T-helper 2 cell treated with Interferon-gamma antibody and Interleukin-4, amounts not matched to agents 100 ng/mL and 5 ng/mL, for 36 hours (primary cell): ENCODE measurements around the gene FBLIM1. TPM values are rescaled to one million over a fixed set of nuclear protein-coding genes. Genes with fewer than 3 reads are reported as not detected.

ENCODE experiments used
- intact Hi-C: fragments of 100-400 bp; cut with micrococcal nuclease; formaldehyde crosslinking; loops from one replicate; pipeline ENCODE4 v1.15.1; 2023
- total RNA-seq: library from RNA; stranded (reverse); gene quantifications from 2 replicates; pipeline ENCODE4 v1.2.3, GENCODE V29; 2022

Gene FBLIM1
- total RNA-seq, 1 donor from 2014 or later = not detected

GRCh38 chr1:15747378-15747777 lies 11.2 kb upstream of the FBLIM1 start:
- intact Hi-C loops = no loop called here

- intact Hi-C loops = no loop called here
These were observed 10.3 kb upstream of the FBLIM1 start for GRCh38 chr1:15748264-15748663.

- intact Hi-C loops = no loop called here
These were observed 9.8 kb upstream of the FBLIM1 start for GRCh38 chr1:15748690-15749398.

- intact Hi-C loops = no loop called here
These were observed 8.9 kb upstream of the FBLIM1 start for GRCh38 chr1:15749399-15750291.

- intact Hi-C loops = no loop called here
These were observed 7.7 kb upstream of the FBLIM1 start for GRCh38 chr1:15750924-15751323.

GRCh38 chr1:15751717-15752116 lies 6.9 kb upstream of the FBLIM1 start:
- intact Hi-C loops = no loop called here

- intact Hi-C loops = no loop called here
These were observed 4.8 kb upstream of the FBLIM1 start for GRCh38 chr1:15753776-15754175.

GRCh38 chr1:15755021-15755645 lies 3.5 kb upstream of the FBLIM1 start:
- intact Hi-C loops = no loop called here

GRCh38 chr1:15755646-15756040 lies 3.0 kb upstream of the FBLIM1 start:
- intact Hi-C loops = no loop called here

- intact Hi-C loops = no loop called here
These were observed 2.2 kb upstream of the FBLIM1 start for GRCh38 chr1:15756143-15757015.

- intact Hi-C loops = no loop called here
These were observed 1.5 kb upstream of the FBLIM1 start for GRCh38 chr1:15757016-15757543.

GRCh38 chr1:15757575-15758342 lies 836 bp upstream of the FBLIM1 start:
- intact Hi-C loops = no loop called here

GRCh38 chr1:15758953-15759661 lies 512 bp downstream of the FBLIM1 start:
- intact Hi-C loops = no loop called here

- intact Hi-C loops = no loop called here
These were observed 2.1 kb downstream of the FBLIM1 start for GRCh38 chr1:15760520-15761211.

GRCh38 chr1:15761366-15762128 lies 3.0 kb downstream of the FBLIM1 start:
- intact Hi-C loops = no loop called here

GRCh38 chr1:15762546-15762945 lies 4.0 kb downstream of the FBLIM1 start:
- intact Hi-C loops = no loop called here

GRCh38 chr1:15764269-15764764 lies 5.7 kb downstream of the FBLIM1 start:
- intact Hi-C loops = no loop called here

- intact Hi-C loops = no loop called here
These were observed 6.3 kb downstream of the FBLIM1 start for GRCh38 chr1:15764890-15765289.
